Neuron (in vitro differentiated cells): Measurements from ENCODE around the gene PAPOLA.
A peak's percentile ranks its signal among the peaks of the same experiment; 100 is the strongest.
"Not testable (repeated sequence)": the region's sequence is repeated elsewhere in the genome, so short reads cannot be mapped to it uniquely, and the experiment has no call there.

Source experiments
- H2AFZ ChIP-seq: one replicate; pipeline ENCODE4 v1.6.1; 2013; ENCODE audit warnings: low read depth, mild to moderate bottlenecking, inconsistent platforms, low read length, moderate library complexity
- H3K27me3 ChIP-seq: one replicate; pipeline ENCODE4 v1.6.1; 2013; ENCODE audit warnings: low read length; ENCODE audit not compliant: insufficient read depth
- H3K36me3 ChIP-seq: one replicate; pipeline ENCODE4 v1.6.1; 2013; ENCODE audit warnings: low read length; ENCODE audit not compliant: insufficient read depth
- H3K4me1 ChIP-seq: one replicate; pipeline ENCODE4 v1.6.1; 2013; ENCODE audit warnings: low read length; ENCODE audit not compliant: insufficient read depth
- H3K4me3 ChIP-seq: 2 replicates; pipeline ENCODE4 v1.5.1; 2013; ENCODE audit warnings: mild to moderate bottlenecking, low read length, moderate library complexity
- H3K9me3 ChIP-seq: one replicate; pipeline ENCODE4 v1.6.1; 2013; ENCODE audit warnings: low read length

Gene PAPOLA

DNA sequence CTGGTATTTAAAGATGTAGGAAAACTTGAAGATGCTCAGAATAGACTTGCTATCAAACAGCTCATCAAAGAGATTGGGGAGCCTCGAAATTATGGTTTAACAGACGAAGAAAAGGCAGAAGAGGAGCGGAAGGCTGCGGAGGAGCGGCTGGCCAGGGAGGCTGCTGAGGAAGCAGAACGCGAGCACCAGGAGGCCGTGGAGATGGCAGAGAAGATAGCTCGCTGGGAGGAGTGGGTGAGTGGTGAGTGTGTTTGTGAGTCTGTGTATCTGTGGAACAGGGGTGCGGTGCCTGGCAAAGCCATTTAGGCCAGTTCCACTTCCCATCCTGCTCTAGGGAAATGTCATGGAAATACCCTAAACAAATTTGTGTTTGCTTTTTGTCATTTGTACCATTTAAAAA lies 19.2 kb upstream of the PAPOLA start:
- Histone ChIP-seq H3K27me3 (no peaks in the 10 kb centered on the region), H3K4me3 (no peak overlapping the region), H3K4me1 (no peaks in the 10 kb centered on the region), H3K36me3 (no peaks in the 10 kb centered on the region), H2AFZ (no peak overlapping the region), H3K9me3 (no peaks in the 10 kb centered on the region)

- Histone ChIP-seq H3K27me3 (no peaks in the 10 kb centered on the region), H3K4me3 (no peak overlapping the region), H2AFZ (no peak overlapping the region), H3K4me1 (no peaks in the 10 kb centered on the region), H3K9me3 (no peaks in the 10 kb centered on the region), H3K36me3 (no peaks in the 10 kb centered on the region)
Measured at GRCh38 chr14:96484399-96484798, 17.8 kb upstream of the PAPOLA start.

- Histone ChIP-seq H2AFZ (no peak overlapping the region), H3K4me1 (no peaks in the 10 kb centered on the region), H3K4me3 (no peak overlapping the region), H3K9me3 (no peaks in the 10 kb centered on the region), H3K27me3 (no peaks in the 10 kb centered on the region), H3K36me3 (no peaks in the 10 kb centered on the region)
Measured at GRCh38 chr14:96486705-96487104, 15.5 kb upstream of the PAPOLA start.

DNA sequence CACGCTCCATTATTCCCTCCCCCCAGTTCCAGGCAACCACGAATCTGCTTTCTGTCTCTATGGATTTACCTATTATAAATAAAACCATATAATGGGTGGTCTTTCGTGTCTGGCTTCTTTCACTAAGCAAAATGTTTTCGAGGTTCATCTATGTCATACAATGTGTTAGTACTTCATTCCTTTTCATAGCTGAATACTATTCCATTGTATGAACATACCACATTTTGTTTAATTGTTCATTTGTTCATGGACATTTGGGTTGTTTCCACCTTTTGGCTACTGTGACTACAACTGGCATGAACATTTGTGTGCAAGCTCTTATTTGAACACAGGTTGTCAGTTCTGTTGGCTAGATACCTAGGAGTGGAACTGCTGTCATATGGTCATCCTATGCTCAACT lies 12.9 kb upstream of the PAPOLA start:
- no peaks in the 10 kb centered on the region for H3K36me3 ChIP-seq
- no peaks in the 10 kb centered on the region for H3K9me3 ChIP-seq
- H3K4me3 ChIP-seq: no peak overlapping the region
- H3K27me3 ChIP-seq: no peaks in the 10 kb centered on the region
- no peak overlapping the region for H2AFZ ChIP-seq
- no peaks in the 10 kb centered on the region for H3K4me1 ChIP-seq

DNA sequence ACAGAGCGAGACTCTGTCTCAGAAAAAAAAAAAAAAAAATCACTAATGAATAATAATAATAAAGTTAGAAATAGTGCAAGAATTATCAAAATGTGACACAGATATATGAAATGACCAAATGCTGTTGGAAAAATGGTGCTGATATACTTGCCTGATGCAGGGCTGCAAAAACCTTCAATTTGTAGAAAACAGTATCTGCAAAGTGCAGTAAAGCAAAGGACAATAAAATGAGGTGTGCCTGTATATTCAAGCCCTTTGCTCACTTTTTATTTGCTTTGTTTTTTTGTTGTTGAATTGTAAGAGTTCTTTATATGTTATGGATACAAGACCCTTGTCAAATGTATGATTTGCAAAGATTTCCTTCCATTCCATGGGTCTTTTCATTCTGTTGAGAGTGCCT lies 9.0 kb upstream of the PAPOLA start:
- Histone ChIP-seq H3K36me3 (no peaks in the 10 kb centered on the region), H3K4me1 (no peaks in the 10 kb centered on the region), H3K27me3 (no peaks in the 10 kb centered on the region), H3K9me3 (no peaks in the 10 kb centered on the region), H3K4me3 (no peak overlapping the region), H2AFZ (no peak overlapping the region)

DNA sequence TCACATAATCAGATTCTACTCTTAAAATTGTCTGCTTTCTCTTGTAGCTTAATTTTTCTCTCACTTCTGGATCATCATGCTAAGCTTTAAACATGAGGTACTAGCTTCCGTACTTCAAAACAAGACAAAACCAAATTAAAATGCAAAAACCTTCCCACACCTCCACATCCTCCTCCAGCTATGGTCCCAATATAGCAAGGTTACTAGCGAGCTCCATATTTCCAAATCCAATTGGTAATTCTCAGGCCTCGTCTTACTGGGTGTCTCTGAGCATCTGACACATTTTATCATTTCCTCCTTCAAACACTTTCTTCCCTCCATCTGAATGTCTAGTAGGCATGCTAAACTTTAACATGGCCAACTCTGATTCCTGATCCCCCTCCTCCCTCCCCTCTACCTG lies 7.9 kb upstream of the PAPOLA start:
- no peaks in the 10 kb centered on the region for H3K4me1 ChIP-seq
- H3K36me3 ChIP-seq: no peaks in the 10 kb centered on the region
- H2AFZ ChIP-seq: no peak overlapping the region
- no peaks in the 10 kb centered on the region for H3K9me3 ChIP-seq
- no peaks in the 10 kb centered on the region for H3K27me3 ChIP-seq
- no peak overlapping the region for H3K4me3 ChIP-seq

GRCh38 chr14:96497087-96497486 lies 5.1 kb upstream of the PAPOLA start:
- H2AFZ ChIP-seq: no peak overlapping the region
- H3K36me3 ChIP-seq: no peaks in the 10 kb centered on the region
- H3K4me3 ChIP-seq: no peak overlapping the region
- H3K9me3 ChIP-seq: no peaks in the 10 kb centered on the region
- no peaks in the 10 kb centered on the region for H3K27me3 ChIP-seq
- peaks cover 7% of the 10 kb centered on the region for H3K4me1 ChIP-seq

DNA sequence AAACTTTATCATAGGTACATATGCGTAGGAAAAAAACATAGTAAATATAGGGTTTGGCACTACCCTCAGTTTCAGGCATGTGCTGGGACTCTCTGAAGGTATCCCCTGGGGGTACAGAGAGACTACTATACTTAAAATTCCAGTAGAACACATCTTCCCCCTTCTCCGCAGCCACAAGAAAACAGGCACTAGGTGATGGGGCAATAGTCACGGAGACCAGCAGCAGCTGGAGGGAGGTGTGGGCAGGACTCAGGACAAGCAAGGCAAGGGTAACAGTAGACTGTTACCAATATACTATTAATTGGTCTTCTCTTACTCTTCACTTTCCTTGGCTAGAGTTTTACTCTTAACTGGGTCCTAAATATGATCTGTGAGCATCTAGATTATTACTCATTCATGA lies 4.6 kb upstream of the PAPOLA start:
- Histone ChIP-seq H2AFZ (no peak overlapping the region), H3K4me3 (no peak overlapping the region), H3K27me3 (no peaks in the 10 kb centered on the region), H3K9me3 (no peaks in the 10 kb centered on the region), H3K4me1 (peaks cover 7% of the 10 kb centered on the region), H3K36me3 (no peaks in the 10 kb centered on the region)

GRCh38 chr14:96501217-96501739 lies 904 bp upstream of the PAPOLA start:
- Histone ChIP-seq H3K4me3 (peak overlapping the region; percentile 88), H3K9me3 (peaks cover 3% of the 10 kb centered on the region), H3K4me1 (peaks cover 25% of the 10 kb centered on the region), H3K36me3 (peaks cover 8% of the 10 kb centered on the region), H3K27me3 (no peaks in the 10 kb centered on the region), H2AFZ (peak overlapping the region; percentile 80)

DNA sequence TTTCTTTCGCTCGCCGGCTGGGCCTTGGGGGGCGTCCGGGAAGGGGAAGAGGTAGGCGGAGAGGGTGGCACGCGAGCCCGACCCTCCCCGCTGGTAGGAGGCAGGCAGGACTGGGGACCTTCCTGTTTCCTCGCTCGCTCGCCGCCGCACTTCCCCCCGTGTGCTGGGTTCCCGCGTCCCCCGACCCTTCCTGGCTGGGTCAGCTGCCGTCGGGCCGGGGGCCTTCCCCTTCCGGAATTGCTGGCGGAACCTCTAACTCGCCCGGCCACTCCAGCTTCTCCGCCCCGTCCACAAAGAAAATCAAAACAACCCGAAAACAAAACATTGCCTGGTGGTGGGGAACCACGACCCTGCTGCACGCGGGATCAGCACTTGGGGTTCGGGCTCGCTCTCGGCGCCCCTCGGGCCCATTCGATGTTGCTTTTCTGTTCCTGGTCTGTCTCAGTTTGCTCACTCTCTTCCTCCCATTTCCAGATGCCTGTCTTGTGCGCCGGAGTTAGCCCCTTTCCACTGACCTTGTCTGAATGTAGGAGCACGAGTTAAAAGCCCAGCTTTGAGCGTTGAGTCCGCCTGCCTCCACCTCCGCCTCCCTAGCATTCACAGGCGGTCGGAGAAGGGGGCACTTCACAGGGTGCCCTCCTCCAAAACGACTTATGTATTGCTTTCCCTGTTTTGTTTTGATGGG lies 581 bp downstream of the PAPOLA start:
- Histone ChIP-seq H3K4me3 (peak overlapping the region; percentile 88), H3K36me3 (peaks cover 8% of the 10 kb centered on the region), H3K9me3 (peaks cover 3% of the 10 kb centered on the region), H2AFZ (peak overlapping the region; percentile 80), H3K27me3 (no peaks in the 10 kb centered on the region), H3K4me1 (peaks cover 25% of the 10 kb centered on the region)

DNA sequence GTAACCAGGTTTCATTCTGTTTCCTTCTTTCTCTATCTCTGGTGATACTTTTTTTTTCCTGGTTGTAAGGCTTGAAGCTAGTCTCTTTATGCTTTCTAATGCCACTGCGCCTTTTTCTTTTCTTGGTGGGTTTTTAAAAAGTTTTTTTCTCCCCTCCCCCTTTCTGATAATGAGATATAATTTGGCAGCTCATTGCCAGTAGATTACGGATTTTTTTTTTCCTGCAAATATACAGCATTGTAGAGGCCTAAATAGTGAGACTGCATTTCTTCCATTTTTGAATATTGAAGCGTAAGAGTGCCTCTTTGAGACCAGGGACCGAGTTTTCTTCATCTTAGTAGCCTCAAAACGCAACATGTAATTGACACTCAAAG lies 1.1 kb downstream of the PAPOLA start:
- Histone ChIP-seq H3K9me3 (peaks cover 3% of the 10 kb centered on the region), H3K36me3 (peaks cover 8% of the 10 kb centered on the region), H3K27me3 (no peaks in the 10 kb centered on the region), H3K4me1 (peaks cover 25% of the 10 kb centered on the region), H2AFZ (no peak overlapping the region), H3K4me3 (peak overlapping the region; percentile 88)

- peak overlapping the region; percentile 88 for H3K4me3 ChIP-seq
- not testable (repeated sequence) for H2AFZ ChIP-seq, H3K36me3 ChIP-seq, H3K27me3 ChIP-seq, H3K9me3 ChIP-seq
- H3K4me1 ChIP-seq: peaks cover 25% of the 10 kb centered on the region
Measured at GRCh38 chr14:96504353-96504752, 2.2 kb downstream of the PAPOLA start.

DNA sequence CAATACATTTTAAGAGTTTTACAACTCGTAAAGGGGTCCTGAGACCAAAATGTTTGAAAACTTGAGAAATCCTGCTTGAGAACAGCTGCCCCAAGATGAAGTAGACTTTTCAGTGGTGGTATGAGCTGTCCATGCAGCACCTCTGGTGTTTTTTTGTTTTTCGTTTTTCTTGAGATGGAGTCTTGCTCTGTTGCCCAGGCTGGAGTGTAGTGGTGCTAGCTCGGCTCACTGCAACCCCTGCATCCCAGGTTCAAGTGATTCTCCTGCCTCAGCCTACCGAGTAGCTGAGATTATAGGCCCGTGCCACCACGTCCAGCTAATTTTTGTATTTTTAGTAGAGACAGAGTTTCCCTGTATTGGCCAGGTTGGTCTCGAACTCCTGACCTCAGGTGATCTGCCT lies 5.5 kb downstream of the PAPOLA start:
- Histone ChIP-seq H3K27me3 (no peaks in the 10 kb centered on the region), H3K9me3 (peaks cover 3% of the 10 kb centered on the region), H3K4me3 (no peak overlapping the region), H3K36me3 (peaks cover 8% of the 10 kb centered on the region), H2AFZ (no peak overlapping the region), H3K4me1 (peaks cover 17% of the 10 kb centered on the region)

DNA sequence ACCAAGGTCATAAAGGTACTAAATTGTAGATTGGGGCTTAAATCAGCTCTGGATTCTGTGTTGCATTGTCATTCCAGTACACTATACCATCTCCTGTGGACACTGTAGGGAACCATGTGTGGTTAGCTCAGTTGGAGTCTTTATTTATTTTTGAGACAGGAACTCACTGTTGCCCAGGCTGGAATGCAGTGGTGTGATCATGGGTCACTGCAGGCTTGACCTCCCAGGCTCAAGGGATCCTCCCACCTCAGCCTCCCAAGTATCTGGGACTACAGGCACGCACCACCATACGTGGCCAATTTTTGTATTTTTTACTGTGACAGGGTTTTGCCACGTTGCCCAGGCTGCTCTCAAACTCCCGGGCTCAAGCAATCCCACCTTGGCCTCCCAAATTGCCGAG lies 6.7 kb downstream of the PAPOLA start:
- peaks cover 3% of the 10 kb centered on the region for H3K9me3 ChIP-seq
- H3K27me3 ChIP-seq: no peaks in the 10 kb centered on the region
- no peak overlapping the region for H3K4me3 ChIP-seq
- H2AFZ ChIP-seq: no peak overlapping the region
- H3K4me1 ChIP-seq: peaks cover 7% of the 10 kb centered on the region
- H3K36me3 ChIP-seq: peaks cover 8% of the 10 kb centered on the region
